Caco-2 (cell line): ENCODE measurements around the gene RNF114. TPM values are rescaled to one million over a fixed set of nuclear protein-coding genes. Genes with fewer than 3 reads are reported as not detected.
A peak's percentile ranks its signal among the peaks of the same experiment; 100 is the strongest.

Experiments
- BruUV-seq: library from RNA; stranded (reverse); fragments of 400-500 nt; replicated peaks from 2 replicates; lab custom pipeline; 2021; lab: Mats Ljungman, UMichigan
- CTCF ChIA-PET: fragments of 300-600 bp; sonication (Branson Sonifier 250); formaldehyde crosslinking; loops from one replicate; lab custom pipeline; 2022; ENCODE audit warnings: antibody characterized with exemption; lab: Charles Lee
- POLR2A ChIA-PET: fragments of 300-600 bp; sonication (Branson Sonifier 250); formaldehyde crosslinking; loops from one replicate; lab custom pipeline; 2022; ENCODE audit warnings: antibody characterized with exemption; lab: Charles Lee
- DNase-seq, 2 experiments: peaks; one replicate each; pipeline versions ENCODE4 v3.0.0 to v3.0.0-alpha.2; 2020 to 2022
- H3K27me3 ChIP-seq: replicated peaks from 2 replicates; pipeline ENCODE4 v1.6.0; 2011; ENCODE audit warnings: low read length; ENCODE audit not compliant: control insufficient read depth, insufficient read depth
- H3K36me3 ChIP-seq: 2 replicates; pipeline ENCODE4 v1.5.1; 2011; ENCODE audit warnings: low read length; ENCODE audit not compliant: control insufficient read depth, insufficient read depth
- H3K4me1 ChIP-seq: fragments of 250-450 bp; sonication (Bioruptor Pico); 2 replicates; pipeline ENCODE4 v1.5.1; 2020; ENCODE audit warnings: mild to moderate bottlenecking
- H3K4me3 ChIP-seq: 2 replicates; pipeline ENCODE4 v1.5.1; 2011; ENCODE audit warnings: low read depth, mild to moderate bottlenecking, control low read depth, low read length
- H3K9me3 ChIP-seq: fragments of 250-450 bp; sonication (Bioruptor Pico); 2 replicates; pipeline ENCODE4 v1.5.1; 2020; ENCODE audit warnings: mild to moderate bottlenecking, moderate library complexity
- H3K27ac Mint-ChIP-seq: one replicate; pipeline ENCODE4 v1.8.0; 2022; ENCODE audit warnings: mixed read lengths; ENCODE audit not compliant: unreplicated experiment
- H3K27me3 Mint-ChIP-seq: one replicate; pipeline ENCODE4 v1.8.0; 2022; ENCODE audit warnings: mixed read lengths; ENCODE audit not compliant: insufficient read depth, unreplicated experiment
- H3K36me3 Mint-ChIP-seq: one replicate; pipeline ENCODE4 v1.8.0; 2022; ENCODE audit warnings: mild to moderate bottlenecking, mixed read lengths; ENCODE audit not compliant: insufficient read depth, unreplicated experiment
- H3K4me1 Mint-ChIP-seq: one replicate; pipeline ENCODE4 v1.8.0; 2022; ENCODE audit warnings: low read depth, mixed read lengths; ENCODE audit not compliant: unreplicated experiment
- H3K4me3 Mint-ChIP-seq: one replicate; pipeline ENCODE4 v1.8.0; 2022; ENCODE audit warnings: mild to moderate bottlenecking, moderate library complexity, mixed read lengths; ENCODE audit not compliant: unreplicated experiment
- H3K9me3 Mint-ChIP-seq: one replicate; pipeline ENCODE4 v1.8.0; 2022; ENCODE audit warnings: mixed read lengths; ENCODE audit not compliant: unreplicated experiment
- CTCF ChIP-seq, 2 experiments: fragments of 200-600 bp in 1 of 2; IDR thresholded peaks; 1 replicate in 1 of 2; 2 replicates in 1 of 2; pipeline versions ENCODE4 v1.5.1 to v1.8.0; 2011 to 2022; ENCODE audit warnings: antibody characterized with exemption in 1 of 2, control low read depth in 1 of 2, inconsistent platforms in 1 of 2, low read depth in 1 of 2, low read length in 1 of 2, mild to moderate bottlenecking in 1 of 2, moderate library complexity in 1 of 2; ENCODE audit not compliant: insufficient read depth in 1 of 2, severe bottlenecking in 1 of 2, unreplicated experiment in 1 of 2
- intact Hi-C: fragments of 100-400 bp; cut with micrococcal nuclease; formaldehyde crosslinking; loops from one replicate; pipeline ENCODE4 v1.10.0; 2022; ENCODE audit not compliant: unreplicated experiment
- total RNA-seq: library from RNA; stranded (reverse); gene quantifications from 2 replicates; pipeline ENCODE4 v1.2.3, GENCODE V29; 2022

The RNF114 gene
- total RNA-seq, 1 experiment from 2014 or later: 154 TPM

GRCh38 chr20:49919461-49919860 lies 16.7 kb upstream of the RNF114 start:
- Mint-ChIP-seq H3K27me3 (no peaks in the 10 kb centered on the region), H3K36me3 (peaks cover 46% of the 10 kb centered on the region), H3K4me3 (no peak overlapping the region), H3K4me1 (peaks cover 30% of the 10 kb centered on the region), H3K27ac (peak overlapping the region; percentile 100), H3K9me3 (no peaks in the 10 kb centered on the region)
- intact Hi-C loops: no loop called here
- CTCF ChIA-PET: interaction anchor here (0.6 kb wide), 1 partner anchor 13 kb away, joined by 5 read pairs; no protein-coding TSS in a partner anchor
- Histone ChIP-seq H3K4me3 (no peak overlapping the region), H3K9me3 (no peaks in the 10 kb centered on the region), H3K4me1 (peaks cover 22% of the 10 kb centered on the region), H3K27me3 (no peaks in the 10 kb centered on the region), H3K36me3 (no peaks in the 10 kb centered on the region)
- no peak for TF ChIP-seq CTCF (IDR thresholded peaks at IDR 0.05; ENCODE audit: insufficient read depth in 1 of 2, low read depth in 1 of 2, low read length in 1 of 2, severe bottlenecking in 1 of 2, unreplicated experiment in 1 of 2)
- BruUV-seq: no TSS peak
- no peak for DNase-seq
- POLR2A ChIA-PET: no interaction called here

- Mint-ChIP-seq H3K27me3 (no peaks in the 10 kb centered on the region), H3K9me3 (peaks cover 10% of the 10 kb centered on the region), H3K27ac (no peak overlapping the region), H3K4me3 (no peak overlapping the region), H3K36me3 (peaks cover 14% of the 10 kb centered on the region), H3K4me1 (peaks cover 9% of the 10 kb centered on the region)
- H3K9me3 ChIP-seq: no peaks in the 10 kb centered on the region
- TF ChIP-seq CTCF (IDR thresholded peaks at IDR 0.05; ENCODE audit: insufficient read depth in 1 of 2, low read depth in 1 of 2, low read length in 1 of 2, severe bottlenecking in 1 of 2, unreplicated experiment in 1 of 2): no peak
- H3K4me3 ChIP-seq: no peak overlapping the region
- no peaks in the 10 kb centered on the region for H3K36me3 ChIP-seq
- H3K4me1 ChIP-seq: peaks cover 6% of the 10 kb centered on the region; the same call in 1 of the 2 replicates
- no peak for DNase-seq
- ChIA-PET POLR2A (no interaction called here), CTCF (interaction anchor here (0.6 kb wide), 1 partner anchor 180 kb away, joined by 4 read pairs; no protein-coding TSS in a partner anchor)
- BruUV-seq: no TSS peak
- intact Hi-C loops: no loop called here
- H3K27me3 ChIP-seq: no peaks in the 10 kb centered on the region
These were observed 11.9 kb upstream of the RNF114 start for GRCh38 chr20:49924247-49924646.

GRCh38 chr20:49925901-49926454 lies 10.2 kb upstream of the RNF114 start:
- H3K4me1 Mint-ChIP-seq: peaks cover 9% of the 10 kb centered on the region
- CTCF ChIA-PET: interaction anchor here (0.5 to 0.6 kb wide), 3 partner anchors 9 to 134 kb away, joined by 3 to 6 read pairs (median 5); no protein-coding TSS in a partner anchor
- Histone ChIP-seq H3K27me3 (no peaks in the 10 kb centered on the region), H3K4me3 (no peak overlapping the region), H3K9me3 (no peaks in the 10 kb centered on the region), H3K36me3 (no peaks in the 10 kb centered on the region), H3K4me1 (peaks cover 6% of the 10 kb centered on the region; the same call in 1 of the 2 replicates)
- no peak for TF ChIP-seq CTCF (IDR thresholded peaks at IDR 0.05; ENCODE audit: insufficient read depth in 1 of 2, low read depth in 1 of 2, low read length in 1 of 2, severe bottlenecking in 1 of 2, unreplicated experiment in 1 of 2)
- no peak overlapping the region for H3K27ac Mint-ChIP-seq
- DNase-seq: no peak
- no TSS peak for BruUV-seq
- H3K27me3 Mint-ChIP-seq: no peaks in the 10 kb centered on the region
- POLR2A ChIA-PET: no interaction called here
- H3K9me3 Mint-ChIP-seq: peaks cover 10% of the 10 kb centered on the region
- peaks cover 8% of the 10 kb centered on the region for H3K36me3 Mint-ChIP-seq
- intact Hi-C loops: no loop called here
- H3K4me3 Mint-ChIP-seq: no peak overlapping the region
